ENCODE measurements around the gene ABCC8.

ABCC8 gene

DNA sequence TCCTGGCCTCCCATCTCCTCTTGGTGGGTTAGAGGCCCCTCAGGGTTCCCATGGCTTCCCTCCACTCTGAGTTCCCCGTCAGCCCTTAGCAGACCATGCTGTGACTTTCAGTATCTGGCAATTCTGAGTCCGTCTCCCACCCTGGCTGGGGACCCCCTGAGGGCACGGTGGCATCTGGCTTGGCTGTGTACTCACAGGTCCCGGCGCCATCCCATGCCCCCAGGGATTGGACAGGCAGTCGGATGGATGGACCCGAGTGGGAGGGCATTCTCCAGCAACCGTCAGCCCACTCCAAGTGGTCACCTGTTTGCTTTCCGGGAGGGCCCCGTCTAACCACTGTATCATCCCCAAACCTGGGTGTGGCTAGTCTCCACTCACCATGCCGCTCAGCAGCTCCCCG lies 24.0 kb upstream of the ABCC8 start:
- Histone ChIP-seq H3K27ac (no peak overlapping the region), H3K27me3 (ENCODE audit: insufficient read depth, low read depth) (no peaks in the 10 kb centered on the region), H3K79me2 (ENCODE audit: insufficient read depth, low read depth) (no peaks in the 10 kb centered on the region), H3K4me1 (ENCODE audit: low read depth, poor library complexity, severe bottlenecking) (no peaks in the 10 kb centered on the region), H3K9ac (no peak overlapping the region), H4K20me1 (ENCODE audit: insufficient read depth) (no peaks in the 10 kb centered on the region), H3K4me3 (IDR thresholded peaks at IDR 0.05; ENCODE audit: insufficient read depth, low read depth, low read length) (no peak overlapping the region), H3K36me3 (ENCODE audit: insufficient read depth) (no peaks in the 10 kb centered on the region), H2AFZ (ENCODE audit: low read depth) (no peak overlapping the region), H3K4me2 (no peak overlapping the region)
- no peak for TF ChIP-seq CTCF (conservative IDR thresholded peaks at IDR 0.05; ENCODE audit: low read depth, low read length)

DNA sequence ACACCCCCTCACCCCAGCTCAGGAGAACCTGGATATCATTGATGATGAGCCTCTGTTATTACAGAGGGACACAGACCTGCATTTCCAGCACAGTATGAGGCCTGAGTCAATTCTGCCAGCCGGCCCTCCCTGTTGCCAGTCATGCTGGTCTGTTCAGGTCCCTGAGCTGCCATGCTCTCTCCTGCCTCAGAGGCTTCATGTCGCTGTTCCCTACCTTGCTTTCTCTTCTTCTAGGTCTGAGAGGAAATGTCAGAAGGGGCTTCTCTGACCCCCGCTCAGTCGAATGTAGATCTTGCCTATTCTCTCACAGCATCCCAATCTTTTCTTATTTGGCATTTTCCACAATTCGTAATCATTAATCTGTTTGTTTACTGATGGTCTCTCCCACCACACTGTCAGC lies 21.8 kb upstream of the ABCC8 start:
- Histone ChIP-seq H3K79me2 (ENCODE audit: insufficient read depth, low read depth) (no peaks in the 10 kb centered on the region), H3K9ac (no peak overlapping the region), H3K27me3 (ENCODE audit: insufficient read depth, low read depth) (no peaks in the 10 kb centered on the region), H3K4me3 (IDR thresholded peaks at IDR 0.05; ENCODE audit: insufficient read depth, low read depth, low read length) (no peak overlapping the region), H3K36me3 (ENCODE audit: insufficient read depth) (no peaks in the 10 kb centered on the region), H4K20me1 (ENCODE audit: insufficient read depth) (no peaks in the 10 kb centered on the region), H3K27ac (no peak overlapping the region), H2AFZ (ENCODE audit: low read depth) (no peak overlapping the region), H3K4me2 (no peak overlapping the region), H3K4me1 (ENCODE audit: low read depth, poor library complexity, severe bottlenecking) (no peaks in the 10 kb centered on the region)
- no peak for TF ChIP-seq CTCF (conservative IDR thresholded peaks at IDR 0.05; ENCODE audit: low read depth, low read length)

DNA sequence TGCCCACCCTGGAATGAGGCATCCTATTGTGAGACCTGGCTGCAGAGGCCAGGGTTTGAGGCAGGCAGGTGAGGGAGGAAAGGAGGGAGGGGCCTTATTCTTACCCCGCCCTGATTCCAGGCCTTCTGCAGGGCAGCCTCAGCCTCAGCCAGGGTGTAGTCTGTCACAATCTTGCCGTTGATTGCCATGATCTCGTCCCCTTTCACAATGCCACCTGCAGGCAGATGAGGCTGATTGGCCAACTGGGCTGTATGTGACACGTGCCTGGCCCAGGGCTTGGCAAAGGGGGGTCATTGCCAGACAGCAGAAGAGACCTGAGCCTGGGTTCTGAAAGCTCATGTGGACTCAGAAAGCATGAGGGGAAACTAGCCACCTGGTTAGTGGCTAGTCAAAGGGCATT lies 21.4 kb upstream of the ABCC8 start:
- H3K27ac ChIP-seq: no peak overlapping the region
- no peak overlapping the region for H2AFZ ChIP-seq (ENCODE audit: low read depth)
- H3K79me2 ChIP-seq (ENCODE audit: insufficient read depth, low read depth): no peaks in the 10 kb centered on the region
- no peak overlapping the region for H3K4me2 ChIP-seq
- no peaks in the 10 kb centered on the region for H3K27me3 ChIP-seq (ENCODE audit: insufficient read depth, low read depth)
- no peaks in the 10 kb centered on the region for H3K36me3 ChIP-seq (ENCODE audit: insufficient read depth)
- H3K4me1 ChIP-seq (ENCODE audit: low read depth, poor library complexity, severe bottlenecking): no peaks in the 10 kb centered on the region
- TF ChIP-seq CTCF (conservative IDR thresholded peaks at IDR 0.05; ENCODE audit: low read depth, low read length): no peak
- no peak overlapping the region for H3K4me3 ChIP-seq (IDR thresholded peaks at IDR 0.05; ENCODE audit: insufficient read depth, low read depth, low read length)
- no peak overlapping the region for H3K9ac ChIP-seq
- H4K20me1 ChIP-seq (ENCODE audit: insufficient read depth): no peaks in the 10 kb centered on the region

- Histone ChIP-seq H3K79me2 (ENCODE audit: insufficient read depth, low read depth) (no peaks in the 10 kb centered on the region), H3K9ac (no peak overlapping the region), H3K36me3 (ENCODE audit: insufficient read depth) (no peaks in the 10 kb centered on the region), H3K4me1 (ENCODE audit: low read depth, poor library complexity, severe bottlenecking) (no peaks in the 10 kb centered on the region), H3K27ac (no peak overlapping the region), H2AFZ (ENCODE audit: low read depth) (no peak overlapping the region), H4K20me1 (ENCODE audit: insufficient read depth) (no peaks in the 10 kb centered on the region), H3K4me2 (no peak overlapping the region), H3K4me3 (IDR thresholded peaks at IDR 0.05; ENCODE audit: insufficient read depth, low read depth, low read length) (no peak overlapping the region), H3K27me3 (ENCODE audit: insufficient read depth, low read depth) (no peaks in the 10 kb centered on the region)
- no peak for TF ChIP-seq CTCF (conservative IDR thresholded peaks at IDR 0.05; ENCODE audit: low read depth, low read length)
These were observed 19.8 kb upstream of the ABCC8 start for GRCh38 chr11:17496406-17496805.

GRCh38 chr11:17494019-17494418 lies 17.4 kb upstream of the ABCC8 start:
- H3K36me3 ChIP-seq (ENCODE audit: insufficient read depth): no peaks in the 10 kb centered on the region
- H3K4me1 ChIP-seq (ENCODE audit: low read depth, poor library complexity, severe bottlenecking): no peaks in the 10 kb centered on the region
- no peak overlapping the region for H3K4me2 ChIP-seq
- no peak overlapping the region for H3K9ac ChIP-seq
- no peaks in the 10 kb centered on the region for H3K79me2 ChIP-seq (ENCODE audit: insufficient read depth, low read depth)
- no peaks in the 10 kb centered on the region for H3K27me3 ChIP-seq (ENCODE audit: insufficient read depth, low read depth)
- no peak overlapping the region for H3K4me3 ChIP-seq (IDR thresholded peaks at IDR 0.05; ENCODE audit: insufficient read depth, low read depth, low read length)
- H2AFZ ChIP-seq (ENCODE audit: low read depth): no peak overlapping the region
- H4K20me1 ChIP-seq (ENCODE audit: insufficient read depth): no peaks in the 10 kb centered on the region
- no peak for TF ChIP-seq CTCF (conservative IDR thresholded peaks at IDR 0.05; ENCODE audit: low read depth, low read length)
- H3K27ac ChIP-seq: no peak overlapping the region

All from KMS-11 (cell line).